GM23338 (cell line): ENCODE measurements around the gene GFRA1. TPM values are rescaled to one million over a fixed set of nuclear protein-coding genes. Genes with fewer than 3 reads are reported as not detected.

ENCODE experiments used
- ATAC-seq: fragments of 200-7000 bp; cut with Tn5 transposase; 3 replicates; pipeline ENCODE4 v1.9.1; 2020
- DNase-seq: peaks from one replicate; pipeline ENCODE4 v3.0.0-alpha.2; 2015; ENCODE audit warnings: low spot score
- H2AFZ ChIP-seq: fragments of 200-600 bp; sonication (generic); 2 replicates; pipeline ENCODE4 v1.8.0; 2016; ENCODE audit warnings: antibody characterized with exemption, mild to moderate bottlenecking, moderate library complexity
- H3F3A ChIP-seq: fragments of 200-600 bp; sonication (generic); replicated peaks from 2 replicates; pipeline ENCODE4 v1.8.0; 2017; ENCODE audit warnings: antibody characterized with exemption, mixed run types, low read depth
- H3K27ac ChIP-seq: fragments of 200-600 bp; sonication (generic); 2 replicates; pipeline ENCODE4 v1.6.1; 2016; ENCODE audit warnings: low read depth
- H3K27me3 ChIP-seq: fragments of 200-600 bp; sonication (generic); 2 replicates; pipeline ENCODE4 v1.8.0; 2016; ENCODE audit warnings: mild to moderate bottlenecking, mixed run types, moderate library complexity; ENCODE audit not compliant: insufficient read depth
- H3K36me3 ChIP-seq: fragments of 200-600 bp; sonication (generic); 2 replicates; pipeline ENCODE4 v1.8.0; 2016; ENCODE audit warnings: mild to moderate bottlenecking; ENCODE audit not compliant: insufficient read depth
- H3K4me1 ChIP-seq: fragments of 200-600 bp; sonication (generic); 2 replicates; pipeline ENCODE4 v1.8.0; 2016; ENCODE audit warnings: mild to moderate bottlenecking, moderate library complexity; ENCODE audit not compliant: insufficient read depth
- H3K4me2 ChIP-seq: fragments of 200-600 bp; sonication (generic); 2 replicates; pipeline ENCODE4 v1.7.1; 2017; ENCODE audit warnings: mixed run types
- H3K4me3 ChIP-seq: fragments of 200-600 bp; sonication (generic); 2 replicates; pipeline ENCODE4 v1.6.1; 2016; ENCODE audit warnings: mixed run types
- H3K79me2 ChIP-seq: fragments of 200-600 bp; sonication (generic); replicated peaks from 2 replicates; pipeline ENCODE4 v1.8.0; 2017; ENCODE audit warnings: mild to moderate bottlenecking; ENCODE audit not compliant: insufficient read depth
- H3K9me2 ChIP-seq: fragments of 200-600 bp; sonication (generic); 2 replicates; pipeline ENCODE4 v1.8.0; 2017; ENCODE audit not compliant: insufficient read depth
- H4K20me1 ChIP-seq: fragments of 200-600 bp; sonication (generic); replicated peaks from 2 replicates; pipeline ENCODE4 v1.8.0; 2017; ENCODE audit warnings: mild to moderate bottlenecking; ENCODE audit not compliant: insufficient read depth
- H3K27ac Mint-ChIP-seq: 2 replicates; pipeline ENCODE4 v1.8.0; 2020; ENCODE audit warnings: inconsistent platforms, mild to moderate bottlenecking, moderate library complexity, mixed read lengths
- H3K27me3 Mint-ChIP-seq: 3 replicates; pipeline ENCODE4 v1.8.0; 2022; ENCODE audit warnings: low read depth, mild to moderate bottlenecking, moderate library complexity, mixed read lengths, inconsistent platforms; ENCODE audit not compliant: insufficient read depth, poor library complexity
- H3K36me3 Mint-ChIP-seq: 3 replicates; pipeline ENCODE4 v1.8.0; 2021; ENCODE audit warnings: low read depth, mild to moderate bottlenecking, inconsistent platforms, moderate library complexity, mixed read lengths
- H3K4me1 Mint-ChIP-seq: 3 replicates; pipeline ENCODE4 v1.8.0; 2020; ENCODE audit warnings: mild to moderate bottlenecking, inconsistent platforms, mixed read lengths
- H3K4me3 Mint-ChIP-seq: 3 replicates; pipeline ENCODE4 v1.8.0; 2021; ENCODE audit warnings: moderate library complexity, mild to moderate bottlenecking, inconsistent platforms, mixed read lengths
- H3K9me3 Mint-ChIP-seq: 3 replicates; pipeline ENCODE4 v1.8.0; 2020; ENCODE audit warnings: moderate library complexity, mild to moderate bottlenecking, inconsistent platforms, mixed read lengths
- CTCF ChIP-seq, 2 experiments: fragments of 200-600 bp in 1 of 2; sonication (generic) in 1 of 2; conservative IDR thresholded peaks; 2 replicates each; pipeline versions ENCODE4 v1.5.1 to v1.6.1; 2016 to 2017; ENCODE audit warnings: antibody characterized with exemption in 2 of 2, low read depth in 2 of 2, mild to moderate bottlenecking in 2 of 2, moderate library complexity in 1 of 2
- ETS1 ChIP-seq: IDR thresholded peaks from 2 replicates; pipeline ENCODE4 v1.6.1; 2016; ENCODE audit warnings: antibody characterized with exemption
- EZH2 ChIP-seq: fragments of 200-600 bp; sonication (generic); IDR thresholded peaks from one replicate; pipeline ENCODE4 v1.8.0; 2017; ENCODE audit warnings: antibody characterized with exemption, mild to moderate bottlenecking, low read depth; ENCODE audit not compliant: unreplicated experiment
- EZH2phosphoT487 ChIP-seq: fragments of 200-600 bp; sonication (generic); IDR thresholded peaks from one replicate; pipeline ENCODE4 v1.8.1; 2018; ENCODE audit warnings: antibody characterized with exemption; ENCODE audit not compliant: unreplicated experiment
- JUNB ChIP-seq: IDR thresholded peaks from one replicate; pipeline ENCODE4 v1.6.1; 2016; ENCODE audit warnings: antibody characterized with exemption; ENCODE audit not compliant: unreplicated experiment
- NANOG ChIP-seq: IDR thresholded peaks from 2 replicates; pipeline ENCODE4 v1.6.1; 2016; ENCODE audit warnings: antibody characterized with exemption, borderline replicate concordance
- REST ChIP-seq: IDR thresholded peaks from one replicate; pipeline ENCODE4 v1.6.1; 2018; ENCODE audit warnings: antibody characterized with exemption; ENCODE audit not compliant: unreplicated experiment
- STAT1 ChIP-seq: IDR thresholded peaks from one replicate; pipeline ENCODE4 v1.6.1; 2016; ENCODE audit warnings: antibody characterized with exemption; ENCODE audit not compliant: unreplicated experiment
- ZNF114 ChIP-seq: fragments of 250-450 bp; sonication (Bioruptor Pico); IDR thresholded peaks from 2 replicates; pipeline ENCODE4 v1.5.0; 2020; ENCODE audit warnings: mild to moderate bottlenecking, moderate library complexity
- ZNF331 ChIP-seq: fragments of 250-450 bp; sonication (Bioruptor Pico); IDR thresholded peaks from 2 replicates; pipeline ENCODE4 v1.5.0; 2020; ENCODE audit warnings: low read depth, mild to moderate bottlenecking, moderate library complexity
- polyA plus RNA-seq: library from polyadenylated mRNA; unstranded; fragments of >200 nt; fragmentation: Nextera tagmentation; extraction: Ambion mirVana; gene quantifications from 2 replicates; pipeline ENCODE4 v1.2.1, GENCODE V29; 2016
- total RNA-seq: library from RNA; depleted of rRNA; stranded (reverse); fragments of >200 nt; shearing (Covaris generic); gene quantifications from 2 replicates; pipeline ENCODE4 v1.2.3, GENCODE V29; 2014

Gene GFRA1
- total and polyA plus RNA-seq, 2 experiments from 2014 or later, result 1.4 to 2.8 TPM

- no peaks in the 10 kb centered on the region for H3K9me3 Mint-ChIP-seq
- Histone ChIP-seq H3K27ac (no peak overlapping the region), H3K79me2 (no peaks in the 10 kb centered on the region), H3K27me3 (no peaks in the 10 kb centered on the region), H3K4me1 (no peaks in the 10 kb centered on the region), H3K9me2 (0 out of 2 replicates have a peak, but pooled peaks cover 3% of the 10 kb centered on the region), H3K4me2 (no peak overlapping the region), H3F3A (no peaks in the 10 kb centered on the region), H2AFZ (no peak overlapping the region), H3K4me3 (no peak overlapping the region), H4K20me1 (no peaks in the 10 kb centered on the region), H3K36me3 (no peaks in the 10 kb centered on the region)
- no peak for ATAC-seq
- H3K27ac Mint-ChIP-seq, result no peak overlapping the region
- DNase-seq, result no peak
- H3K4me3 Mint-ChIP-seq, result no peak overlapping the region
- TF ChIP-seq NANOG (no peak), CTCF (conservative IDR thresholded peaks at IDR 0.05; ENCODE audit: low read depth in 2 of 2) (no peak), ZNF114 (CRISPR knock-in tag) (no peak), REST (no peak), EZH2phosphoT487 (no peak), JUNB (no peak), EZH2 (no peak), ETS1 (no peak), STAT1 (no peak), ZNF331 (CRISPR knock-in tag) (no peak)
- no peaks in the 10 kb centered on the region for H3K36me3 Mint-ChIP-seq
- H3K27me3 Mint-ChIP-seq, result no peaks in the 10 kb centered on the region
- H3K4me1 Mint-ChIP-seq, result no peaks in the 10 kb centered on the region
Measured at GRCh38 chr10:116203661-116204060, 69.3 kb downstream of the GFRA1 start.
